ENCODE measurements around the gene TECR.
"Not testable (repeated sequence)": the region's sequence is repeated elsewhere in the genome, so short reads cannot be mapped to it uniquely, and the experiment has no call there.

Gene TECR

DNA sequence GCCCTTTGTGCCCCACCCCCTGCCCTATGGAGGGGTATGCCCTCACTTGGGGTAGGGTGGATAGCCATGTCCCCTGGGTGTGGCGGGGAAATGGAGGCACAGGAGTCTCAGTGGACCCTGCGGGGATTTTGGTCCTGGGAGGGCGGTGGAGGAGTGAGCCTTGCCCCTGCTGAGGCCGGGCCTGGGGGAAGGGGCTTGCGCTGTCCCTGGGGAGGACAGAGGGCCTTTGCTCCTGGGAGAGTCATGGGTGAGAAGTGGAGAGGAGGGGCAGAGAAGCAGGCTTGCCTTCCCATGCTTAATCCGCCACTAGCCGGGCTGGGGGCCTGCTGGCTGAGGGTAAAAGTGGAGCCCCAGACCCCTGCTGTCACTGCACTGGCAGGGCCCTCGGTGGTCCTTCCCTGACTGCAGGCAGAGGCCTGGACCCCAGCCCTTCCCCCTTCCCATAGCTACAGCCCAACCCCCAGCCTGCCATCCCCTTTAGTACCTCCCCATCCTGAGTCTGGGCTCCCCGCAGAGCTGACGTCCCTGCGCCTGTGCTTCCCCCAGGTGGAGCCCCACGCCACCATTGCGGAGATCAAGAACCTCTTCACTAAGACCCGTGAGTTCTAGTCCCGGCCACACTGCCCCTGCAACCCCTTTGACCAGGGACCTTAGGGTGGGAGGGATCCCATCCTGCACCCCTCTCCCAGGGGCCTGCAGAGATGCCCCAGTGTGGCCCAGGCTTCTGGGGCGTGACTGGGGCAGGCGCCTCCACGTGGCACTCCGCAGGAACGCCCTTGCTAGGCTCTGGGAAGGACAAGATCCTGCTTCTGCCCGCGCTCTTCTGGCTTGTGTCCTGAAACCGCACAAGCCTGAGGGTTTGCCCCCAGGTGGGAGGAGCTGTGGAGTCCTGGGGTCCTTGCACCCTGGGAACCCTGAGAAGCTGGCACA is 33.5 kb downstream of the TECR start:
- no peak for DNase-seq (ENCODE audit: extremely low read depth, low read depth)
- H3K4me3 ChIP-seq (replicated peaks; ENCODE audit: low read depth, low read length): no peak overlapping the region
- TF ChIP-seq, protein P1, sequence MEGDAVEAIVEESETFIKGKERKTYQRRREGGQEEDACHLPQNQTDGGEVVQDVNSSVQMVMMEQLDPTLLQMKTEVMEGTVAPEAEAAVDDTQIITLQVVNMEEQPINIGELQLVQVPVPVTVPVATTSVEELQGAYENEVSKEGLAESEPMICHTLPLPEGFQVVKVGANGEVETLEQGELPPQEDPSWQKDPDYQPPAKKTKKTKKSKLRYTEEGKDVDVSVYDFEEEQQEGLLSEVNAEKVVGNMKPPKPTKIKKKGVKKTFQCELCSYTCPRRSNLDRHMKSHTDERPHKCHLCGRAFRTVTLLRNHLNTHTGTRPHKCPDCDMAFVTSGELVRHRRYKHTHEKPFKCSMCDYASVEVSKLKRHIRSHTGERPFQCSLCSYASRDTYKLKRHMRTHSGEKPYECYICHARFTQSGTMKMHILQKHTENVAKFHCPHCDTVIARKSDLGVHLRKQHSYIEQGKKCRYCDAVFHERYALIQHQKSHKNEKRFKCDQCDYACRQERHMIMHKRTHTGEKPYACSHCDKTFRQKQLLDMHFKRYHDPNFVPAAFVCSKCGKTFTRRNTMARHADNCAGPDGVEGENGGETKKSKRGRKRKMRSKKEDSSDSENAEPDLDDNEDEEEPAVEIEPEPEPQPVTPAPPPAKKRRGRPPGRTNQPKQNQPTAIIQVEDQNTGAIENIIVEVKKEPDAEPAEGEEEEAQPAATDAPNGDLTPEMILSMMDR (IDR thresholded peaks at IDR 0.05; ENCODE audit: low read depth, low read length, missing control alignments): no peak

DNA sequence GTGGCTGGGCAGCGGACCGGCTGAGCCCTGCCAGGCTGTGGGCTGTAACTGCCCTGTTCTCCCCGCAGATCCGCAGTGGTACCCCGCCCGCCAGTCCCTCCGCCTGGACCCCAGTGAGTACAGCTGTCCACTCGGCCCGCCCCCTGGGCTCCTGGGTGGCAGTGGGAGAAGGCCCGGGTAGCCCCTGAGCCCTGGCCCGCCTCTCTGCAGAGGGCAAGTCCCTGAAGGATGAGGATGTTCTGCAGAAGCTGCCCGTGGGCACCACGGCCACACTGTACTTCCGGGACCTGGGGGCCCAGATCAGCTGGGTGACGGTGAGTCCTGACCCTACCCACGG is 34.2 kb downstream of the TECR start:
- no peak for DNase-seq (ENCODE audit: extremely low read depth, low read depth)
- TF ChIP-seq, protein P1 (IDR thresholded peaks at IDR 0.05; ENCODE audit: low read depth, low read length, missing control alignments): no peak
- no peak overlapping the region for H3K4me3 ChIP-seq (replicated peaks; ENCODE audit: low read depth, low read length)

DNA sequence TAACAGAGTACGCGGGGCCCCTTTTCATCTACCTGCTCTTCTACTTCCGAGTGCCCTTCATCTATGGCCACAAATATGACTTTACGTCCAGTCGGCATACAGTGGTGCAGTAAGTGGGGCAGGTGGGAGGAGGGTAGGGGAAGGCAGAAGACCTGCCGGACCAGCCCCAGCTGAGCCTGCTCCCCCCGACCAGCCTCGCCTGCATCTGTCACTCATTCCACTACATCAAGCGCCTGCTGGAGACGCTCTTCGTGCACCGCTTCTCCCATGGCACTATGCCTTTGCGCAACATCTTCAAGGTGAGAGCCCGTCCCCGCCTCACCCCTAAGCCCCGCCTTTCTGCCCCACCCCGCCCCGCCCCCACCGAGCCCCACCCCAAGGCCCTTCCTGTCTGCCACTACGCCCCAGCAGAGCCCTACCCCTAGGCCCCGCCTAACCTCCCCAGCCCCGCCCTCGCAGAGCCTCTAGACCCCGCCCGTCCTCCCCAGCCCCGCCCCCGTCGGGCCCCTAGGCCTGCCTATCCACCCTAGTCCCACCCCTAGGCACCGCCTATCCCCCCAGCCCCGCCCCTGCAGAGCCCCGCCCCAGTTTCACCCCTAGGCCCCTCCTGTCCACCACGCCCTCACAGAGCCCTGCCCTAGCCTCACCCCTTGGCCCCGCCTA is 34.7 kb downstream of the TECR start:
- no peak overlapping the region for H3K4me3 ChIP-seq (replicated peaks; ENCODE audit: low read depth, low read length)
- TF ChIP-seq, protein P1 (IDR thresholded peaks at IDR 0.05; ENCODE audit: low read depth, low read length, missing control alignments): no peak
- no peak for DNase-seq (ENCODE audit: extremely low read depth, low read depth)

DNA sequence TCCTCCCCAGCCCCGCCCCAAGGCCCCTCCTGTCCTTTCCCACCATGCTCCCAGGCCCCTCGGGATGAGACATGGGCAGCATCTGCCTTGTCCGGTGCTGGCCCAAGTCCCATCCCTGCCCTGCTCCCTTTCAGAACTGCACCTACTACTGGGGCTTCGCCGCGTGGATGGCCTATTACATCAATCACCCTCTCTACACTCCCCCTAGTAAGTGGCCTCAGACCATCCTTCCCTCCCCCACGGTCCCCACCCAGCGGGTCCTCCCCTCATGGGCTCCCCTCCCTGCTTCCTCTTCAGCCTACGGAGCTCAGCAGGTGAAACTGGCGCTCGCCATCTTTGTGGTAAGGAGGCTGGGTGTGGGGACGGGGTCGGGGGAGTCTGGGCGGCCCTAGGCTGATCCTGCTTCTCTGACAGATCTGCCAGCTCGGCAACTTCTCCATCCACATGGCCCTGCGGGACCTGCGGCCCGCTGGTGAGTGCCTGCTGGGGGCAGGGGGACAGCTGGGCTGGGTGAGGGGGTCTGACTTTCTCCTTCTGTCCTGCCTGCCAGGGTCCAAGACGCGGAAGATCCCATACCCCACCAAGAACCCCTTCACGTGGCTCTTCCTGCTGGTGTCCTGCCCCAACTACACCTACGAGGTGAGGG is 35.4 kb downstream of the TECR start:
- not testable (repeated sequence) for DNase-seq (ENCODE audit: extremely low read depth, low read depth); H3K4me3 ChIP-seq (replicated peaks; ENCODE audit: low read depth, low read length)

DNA sequence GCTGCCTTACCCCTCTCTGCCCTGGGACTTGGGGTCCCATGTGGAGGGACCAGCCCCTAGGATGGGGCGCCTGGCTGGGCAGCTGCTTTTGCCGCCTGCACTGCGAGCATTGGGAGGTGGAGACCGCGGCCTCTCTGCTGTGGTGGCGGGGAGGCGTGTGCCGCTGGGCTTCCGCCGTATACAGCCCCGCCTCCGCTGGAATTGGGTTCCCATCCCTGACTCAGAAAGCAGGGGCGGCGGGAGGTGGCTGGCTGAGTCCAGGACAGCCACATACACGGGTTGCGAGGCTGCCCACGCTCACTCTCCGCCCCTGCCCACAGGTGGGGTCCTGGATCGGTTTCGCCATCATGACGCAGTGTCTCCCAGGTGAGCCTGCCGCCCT is 35.9 kb downstream of the TECR start:
- H3K4me3 ChIP-seq (replicated peaks; ENCODE audit: low read depth, low read length): no peak overlapping the region
- DNase-seq (ENCODE audit: extremely low read depth, low read depth): no peak
- TF ChIP-seq, protein P1 (IDR thresholded peaks at IDR 0.05; ENCODE audit: low read depth, low read length, missing control alignments): no peak

DNA sequence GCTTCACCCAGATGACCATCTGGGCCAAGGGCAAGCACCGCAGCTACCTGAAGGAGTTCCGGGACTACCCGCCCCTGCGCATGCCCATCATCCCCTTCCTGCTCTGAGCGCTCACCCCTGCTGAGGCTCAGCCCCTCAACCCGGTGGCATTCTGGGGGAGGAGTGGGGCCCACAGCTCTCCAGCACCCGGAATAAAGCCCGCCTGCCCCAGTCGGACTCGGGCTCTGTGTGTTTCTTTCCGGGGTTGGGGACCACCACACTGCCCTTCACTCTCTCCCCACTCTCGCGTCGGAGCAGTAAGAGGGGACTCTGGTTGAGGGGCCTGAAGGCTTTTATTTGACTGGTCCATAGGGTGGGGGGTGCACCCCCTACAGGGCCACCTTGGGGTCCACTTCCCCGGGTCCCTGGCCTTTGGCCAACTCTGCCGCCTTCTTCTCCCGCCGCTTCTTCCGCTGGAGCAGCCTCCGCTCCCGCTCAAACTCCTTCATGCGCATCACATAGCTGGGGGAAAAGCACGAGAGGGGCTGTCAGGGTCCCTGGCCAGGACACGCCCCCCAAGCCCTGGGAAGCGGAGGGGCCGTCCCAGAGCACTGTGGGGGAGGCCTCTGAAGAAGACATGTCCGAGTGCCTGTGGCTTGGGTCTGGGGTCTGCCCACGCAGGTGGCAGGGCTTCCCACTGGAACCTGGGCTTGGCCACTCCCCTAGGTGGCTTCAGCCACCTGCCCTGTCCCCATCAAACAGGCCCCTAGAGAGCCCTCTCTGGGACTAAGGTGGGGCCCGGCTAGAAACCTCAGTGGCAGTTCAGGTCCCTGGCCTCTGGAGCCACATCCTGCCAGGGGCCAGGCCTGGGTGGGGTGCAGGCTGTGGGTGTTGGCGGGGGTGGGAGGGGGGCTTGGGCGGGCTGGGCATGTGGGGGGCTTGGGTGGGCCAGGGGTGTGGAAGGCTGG is 36.6 kb downstream of the TECR start:
- no peak for DNase-seq (ENCODE audit: extremely low read depth, low read depth)
- TF ChIP-seq, protein P1 (IDR thresholded peaks at IDR 0.05; ENCODE audit: low read depth, low read length, missing control alignments): no peak

More for the DNA sequence above, 36.6 kb downstream of the TECR start:
- H3K4me3 ChIP-seq (replicated peaks; ENCODE audit: low read depth, low read length): no peak overlapping the region

Data from HFF-Myc (cell line).